GM19468 (cell line): Measurements from ENCODE around the gene PPFIA2.

Source experiments
- ATAC-seq: cut with Tn5 transposase; IDR thresholded peaks from one replicate; pipeline ENCODE4 v1.9.1; 2021; ENCODE audit warnings: mild to moderate bottlenecking, moderate library complexity, moderate number of reproducible peaks; ENCODE audit not compliant: unreplicated experiment; ENCODE audit errors: extremely low read depth

Gene PPFIA2

DNA sequence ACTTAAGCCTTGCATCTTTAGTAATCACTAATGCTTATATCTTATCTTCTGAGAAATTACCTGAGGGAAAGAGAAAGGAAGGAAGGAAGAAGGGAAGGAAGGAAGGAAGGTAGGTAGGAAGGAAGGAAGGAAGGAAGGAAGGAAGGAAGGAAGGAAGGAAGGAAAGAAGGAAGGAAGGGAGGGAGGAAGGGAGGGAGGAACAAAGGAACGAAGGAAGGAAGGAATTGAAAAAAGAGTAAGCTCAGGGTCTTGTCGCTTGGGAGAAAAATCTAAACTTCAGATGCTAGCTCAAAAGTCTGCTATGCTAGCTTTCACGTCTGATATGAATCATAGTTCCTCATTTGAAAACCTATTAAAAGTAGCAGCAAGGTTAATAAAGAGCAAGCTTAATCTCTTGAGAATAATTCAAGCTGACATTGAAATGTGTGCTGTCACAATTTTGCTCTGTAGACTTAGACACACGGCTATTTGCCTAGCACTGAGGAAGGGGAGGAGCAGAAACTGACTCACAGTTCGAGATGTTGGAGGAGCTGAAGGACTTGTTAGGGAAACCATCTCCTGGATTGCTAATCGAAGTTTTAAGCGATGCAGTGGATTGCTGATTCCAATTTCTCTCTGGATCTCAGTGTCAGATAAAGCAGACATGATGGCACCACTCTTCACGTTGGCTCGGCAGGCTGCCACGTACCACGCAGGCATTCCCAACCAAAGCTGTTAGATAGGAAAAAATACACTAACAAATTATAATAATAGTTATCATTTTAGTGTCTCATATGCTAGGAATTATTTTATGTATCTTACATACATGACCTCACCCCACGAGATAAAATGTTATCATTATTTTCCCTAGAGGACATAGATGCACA is 464.6 kb downstream of the PPFIA2 start:
- ATAC-seq = no peak

DNA sequence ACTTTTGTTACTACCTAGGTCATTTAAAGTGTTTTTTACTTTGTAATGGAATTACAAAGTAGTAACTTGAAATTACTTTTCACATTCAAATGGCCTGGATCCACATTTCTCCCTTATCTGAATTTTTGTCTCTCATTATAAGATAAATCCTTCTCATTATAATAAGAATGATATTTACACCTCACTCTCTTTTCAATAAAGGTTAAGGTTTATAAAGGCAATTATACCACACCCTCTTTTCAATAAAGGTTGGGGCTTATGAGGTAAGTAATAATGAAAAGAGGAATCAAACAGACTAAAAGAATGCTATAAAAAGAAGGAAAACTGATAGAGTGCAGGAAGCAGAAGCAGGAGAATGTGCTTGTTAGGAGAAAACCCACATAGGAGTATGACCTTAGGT is 470.5 kb downstream of the PPFIA2 start:
- ATAC-seq = no peak

DNA sequence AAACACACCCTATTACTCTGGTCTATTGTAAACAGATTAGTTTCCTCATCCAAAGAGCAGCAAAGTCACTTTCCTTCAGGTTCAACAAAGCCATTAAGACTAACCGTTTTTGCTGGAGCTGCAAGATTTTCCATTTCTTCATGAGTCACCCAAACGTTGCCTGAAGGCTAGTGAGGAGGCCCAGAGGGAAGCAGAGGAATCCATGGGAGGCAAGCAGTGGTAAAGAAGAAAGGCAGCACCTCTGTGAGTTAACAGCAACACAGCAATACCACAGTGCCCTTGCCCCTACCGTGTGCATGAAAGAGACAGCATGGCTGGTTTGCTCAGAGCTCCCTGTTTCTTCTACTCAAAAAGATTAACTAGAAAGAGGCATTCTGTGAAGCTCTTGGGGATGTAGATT is 475.0 kb downstream of the PPFIA2 start:
- ATAC-seq = no peak

DNA sequence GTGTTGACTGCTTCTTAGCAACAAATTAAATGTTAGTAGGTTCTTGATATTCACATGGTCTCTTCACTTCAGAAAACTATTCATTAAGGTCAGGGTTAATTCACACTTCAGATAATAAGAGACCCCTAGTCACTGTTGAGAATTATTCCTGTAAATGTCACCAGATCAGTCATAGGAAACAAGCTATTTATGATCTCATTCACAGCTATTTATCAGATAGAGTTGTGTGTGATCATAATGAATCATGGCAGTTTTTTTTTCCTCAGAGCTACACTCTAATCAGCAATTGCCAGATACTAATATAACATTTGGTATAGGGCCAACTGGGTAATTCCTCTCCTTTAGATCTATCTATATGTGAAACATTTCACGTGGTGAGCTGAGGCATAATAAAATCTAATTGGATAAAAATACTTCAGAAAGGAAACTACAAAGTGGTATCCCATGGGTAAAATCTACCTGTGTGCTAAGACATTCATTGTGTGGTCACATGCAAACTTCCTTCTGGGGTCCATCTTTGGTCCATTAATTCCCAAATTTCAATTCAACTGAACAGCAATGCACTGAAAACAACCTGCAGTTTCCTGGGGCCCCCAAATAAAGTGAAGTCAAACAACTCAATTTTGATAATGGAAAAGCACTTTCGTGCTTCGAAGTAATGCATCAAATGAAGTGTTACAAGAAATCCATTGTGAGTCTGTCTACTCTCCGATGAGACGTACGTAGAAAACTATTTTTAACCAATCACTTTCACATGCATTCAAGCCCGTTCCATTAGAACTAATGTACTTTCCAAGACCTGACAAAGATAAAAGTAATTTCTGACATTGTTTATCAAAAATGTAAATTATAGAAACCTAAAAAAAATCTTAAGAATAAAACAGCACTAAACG is 484.3 kb downstream of the PPFIA2 start:
- no peak for ATAC-seq

DNA sequence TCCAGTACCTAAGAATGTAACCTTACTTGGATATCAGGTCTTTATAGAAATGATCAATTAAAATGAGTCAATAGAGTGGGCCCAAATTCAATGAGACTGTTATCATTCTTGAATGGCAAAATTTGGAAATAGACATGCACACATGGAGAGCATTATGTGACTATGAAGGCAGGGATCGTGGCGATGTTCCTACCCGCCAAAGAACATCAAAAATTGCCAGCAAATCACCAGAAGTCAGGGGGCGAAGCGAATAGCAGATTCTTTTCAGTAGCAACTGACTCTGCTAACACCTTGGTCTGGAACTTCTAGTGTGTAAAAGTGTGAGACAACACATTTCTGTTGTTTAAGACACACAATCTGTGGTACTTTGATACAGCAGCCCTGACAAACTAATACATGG is 488.8 kb downstream of the PPFIA2 start:
- ATAC-seq = no peak

DNA sequence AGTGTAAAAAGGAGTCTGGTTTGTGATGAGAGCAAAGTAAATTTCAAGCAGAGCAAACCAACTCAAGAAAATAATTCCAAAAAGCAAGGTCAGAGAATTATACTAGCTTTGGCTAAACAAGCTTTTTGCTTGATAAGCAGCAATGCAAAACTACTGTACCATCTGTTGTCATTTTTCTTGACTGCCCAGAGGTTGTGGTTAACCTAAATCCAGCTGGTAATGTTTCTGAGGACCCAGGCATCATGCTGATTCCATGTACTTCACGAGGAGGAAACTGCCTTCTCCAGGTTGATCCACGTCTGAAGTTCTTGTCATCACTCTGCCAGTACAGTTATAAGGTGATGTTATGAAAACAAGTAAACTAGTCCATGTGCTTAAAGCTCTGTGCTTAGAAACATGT is 496.1 kb downstream of the PPFIA2 start:
- no peak for ATAC-seq

DNA sequence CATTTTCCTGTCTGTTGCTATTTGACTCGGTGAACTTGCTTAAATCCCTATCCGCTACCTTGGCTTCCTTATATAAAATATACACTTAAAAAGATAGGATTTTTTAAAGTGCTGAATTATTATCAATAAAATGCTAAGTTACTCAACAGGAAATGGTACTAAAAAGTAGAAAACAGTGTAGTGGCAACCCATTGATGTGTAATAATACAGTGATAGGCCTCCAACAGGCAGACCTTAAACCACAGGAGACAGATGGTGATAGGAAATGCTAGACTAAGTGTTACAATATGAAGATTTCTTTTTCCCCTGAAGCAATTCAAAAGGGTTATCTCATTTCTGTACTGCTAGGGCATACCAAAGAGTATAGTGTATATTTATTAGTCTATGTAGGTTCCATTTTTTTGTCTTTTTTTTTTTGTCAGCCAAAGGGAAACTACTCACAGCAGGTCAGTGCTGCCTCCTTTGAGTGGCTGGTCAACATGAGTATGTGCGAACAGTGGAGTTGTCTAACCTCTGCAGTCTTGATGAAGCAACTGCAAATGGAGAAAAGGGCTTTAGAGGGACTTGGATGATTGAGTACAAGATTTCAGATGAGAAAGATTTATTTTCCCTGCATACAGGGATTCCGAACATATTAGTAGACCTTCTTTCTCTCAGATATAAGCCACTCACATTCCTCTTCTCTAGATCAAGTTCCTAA is 497.5 kb downstream of the PPFIA2 start:
- no peak for ATAC-seq

DNA sequence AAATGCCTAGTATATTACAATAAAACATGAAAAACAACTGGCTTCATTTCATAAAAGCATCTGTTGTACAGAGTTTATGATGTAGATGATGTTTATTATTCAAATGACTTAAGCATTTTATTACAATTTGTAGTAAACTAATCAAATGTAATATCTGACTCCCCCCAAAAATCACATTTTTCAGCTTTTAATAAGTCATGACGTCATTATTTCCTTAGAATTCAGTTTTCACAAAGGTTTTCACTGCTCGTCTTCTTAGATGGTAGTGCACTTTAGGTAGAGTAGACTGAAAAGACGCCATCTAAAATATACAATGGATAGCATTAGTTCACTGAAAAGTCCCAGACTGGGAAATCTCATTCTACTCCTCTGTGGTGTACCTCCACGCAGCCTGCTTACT is 499.8 kb downstream of the PPFIA2 start:
- ATAC-seq = no peak

DNA sequence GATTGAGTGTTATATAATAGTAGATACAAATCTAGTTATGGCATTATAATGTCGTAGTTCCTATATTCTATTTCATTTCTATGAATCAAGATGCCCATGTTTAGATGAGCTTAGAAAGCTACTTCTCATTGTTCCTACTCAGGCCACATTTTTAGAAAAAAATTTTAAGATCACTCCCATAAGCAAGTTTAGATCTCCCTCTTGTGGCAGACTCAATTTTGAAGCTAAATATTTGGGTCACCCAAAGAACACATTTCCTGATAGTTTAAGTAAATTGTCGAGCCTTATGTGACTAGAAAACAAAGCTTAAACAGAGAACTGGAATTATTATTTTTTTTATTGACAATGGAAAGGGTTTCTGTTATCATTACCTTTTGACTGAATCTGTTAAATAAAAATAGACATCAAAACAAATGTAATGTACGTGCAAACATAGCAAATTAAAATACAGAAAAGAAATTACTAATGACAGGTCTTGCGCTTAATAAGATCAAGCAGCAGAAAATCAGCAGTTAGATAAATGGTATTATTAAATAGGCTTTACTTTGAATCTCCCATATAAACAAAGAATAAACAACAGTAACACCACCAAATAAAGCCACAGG is 501.1 kb downstream of the PPFIA2 start:
- ATAC-seq = no peak

DNA sequence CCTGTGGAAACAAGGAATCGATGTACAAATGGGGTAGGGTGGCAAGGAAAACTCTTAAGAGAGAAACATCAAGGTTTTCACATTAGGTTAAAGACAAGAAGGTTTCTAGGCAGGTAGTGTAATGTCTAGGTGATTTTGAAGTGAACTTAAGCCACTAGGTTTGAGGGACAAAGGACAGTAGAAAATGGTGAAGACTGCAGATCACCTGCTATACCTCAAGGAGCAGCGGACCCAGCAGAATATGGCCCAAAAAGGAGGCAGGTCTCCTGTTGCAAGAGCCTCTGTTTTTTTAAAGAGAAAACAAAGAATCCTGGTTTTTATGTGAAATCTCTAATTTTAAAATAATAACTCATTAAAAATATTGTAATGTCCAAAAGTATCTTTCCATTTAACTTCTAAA is 503.2 kb downstream of the PPFIA2 start:
- no peak for ATAC-seq

DNA sequence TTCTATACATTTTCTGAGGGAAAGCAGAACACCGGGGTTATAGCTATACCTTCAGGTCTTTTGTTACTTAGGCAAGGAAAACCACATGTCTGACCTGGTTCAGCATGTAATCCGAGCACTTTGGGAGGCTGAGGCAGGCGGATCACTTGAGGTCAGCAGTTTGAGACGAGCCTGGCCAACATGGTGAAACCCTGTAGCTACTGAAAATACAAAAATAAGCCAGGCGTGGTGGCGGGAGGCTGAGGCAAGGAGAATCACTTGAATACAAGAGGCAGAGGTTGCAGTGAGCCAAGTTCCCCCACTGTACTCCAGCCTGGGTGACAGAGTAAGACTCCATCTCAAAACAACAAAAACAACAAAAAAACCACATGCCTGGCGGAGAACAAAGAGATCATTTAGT is 503.7 kb downstream of the PPFIA2 start:
- no peak for ATAC-seq

DNA sequence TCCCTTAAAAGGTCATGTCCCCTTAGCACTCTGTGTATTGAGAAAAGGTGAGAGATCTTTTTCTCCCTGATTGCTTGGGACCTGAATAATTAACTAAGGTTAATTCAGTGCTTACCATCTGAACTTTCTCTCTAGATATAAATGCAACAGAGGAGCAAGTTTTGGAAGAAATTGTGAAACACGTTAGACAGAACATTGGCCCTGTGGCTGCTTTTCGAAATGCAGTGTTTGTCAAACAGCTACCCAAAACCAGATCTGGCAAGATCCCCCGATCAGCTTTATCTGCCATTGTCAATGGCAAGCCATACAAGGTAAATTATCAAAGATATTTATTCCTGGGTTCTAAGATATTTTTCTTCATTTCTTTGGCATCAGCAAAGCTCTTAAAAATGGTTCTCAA is 505.8 kb downstream of the PPFIA2 start:
- ATAC-seq = no peak

DNA sequence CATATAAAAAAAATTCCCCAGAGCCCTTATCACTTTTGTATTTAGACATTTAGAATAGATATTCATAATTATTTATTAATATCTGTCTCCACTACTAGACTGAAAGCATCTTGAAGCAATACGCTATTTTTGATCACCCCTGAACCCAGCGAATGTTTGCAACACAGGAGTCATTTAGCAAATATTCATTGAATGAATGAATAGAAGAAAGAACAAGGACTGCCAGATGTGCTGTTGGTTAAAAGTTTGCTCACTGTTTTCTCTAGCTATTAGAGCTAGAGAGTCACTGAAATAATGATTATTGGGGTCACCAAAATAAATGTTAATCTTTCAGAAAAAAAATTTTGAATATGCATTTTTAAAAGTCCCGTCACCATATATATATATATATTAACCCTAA is 506.9 kb downstream of the PPFIA2 start:
- ATAC-seq = no peak

DNA sequence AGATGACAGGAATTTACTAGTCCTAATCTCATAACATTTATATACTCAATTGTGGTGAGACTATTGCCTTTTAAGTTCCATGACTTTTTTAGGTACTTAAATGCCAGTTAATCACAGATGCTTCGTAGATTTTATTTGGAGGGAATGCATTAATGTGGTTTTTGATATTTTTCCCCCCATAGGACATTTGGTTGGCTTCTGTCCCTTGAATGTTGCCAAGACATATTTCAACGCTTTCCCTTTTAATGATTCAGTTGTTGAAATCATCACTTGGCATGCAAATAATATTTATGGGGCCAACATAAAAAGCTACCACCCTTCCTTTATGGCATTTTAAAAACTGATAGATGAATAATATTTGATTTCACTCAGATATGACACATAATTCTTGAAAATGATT is 509.2 kb downstream of the PPFIA2 start:
- ATAC-seq = no peak

DNA sequence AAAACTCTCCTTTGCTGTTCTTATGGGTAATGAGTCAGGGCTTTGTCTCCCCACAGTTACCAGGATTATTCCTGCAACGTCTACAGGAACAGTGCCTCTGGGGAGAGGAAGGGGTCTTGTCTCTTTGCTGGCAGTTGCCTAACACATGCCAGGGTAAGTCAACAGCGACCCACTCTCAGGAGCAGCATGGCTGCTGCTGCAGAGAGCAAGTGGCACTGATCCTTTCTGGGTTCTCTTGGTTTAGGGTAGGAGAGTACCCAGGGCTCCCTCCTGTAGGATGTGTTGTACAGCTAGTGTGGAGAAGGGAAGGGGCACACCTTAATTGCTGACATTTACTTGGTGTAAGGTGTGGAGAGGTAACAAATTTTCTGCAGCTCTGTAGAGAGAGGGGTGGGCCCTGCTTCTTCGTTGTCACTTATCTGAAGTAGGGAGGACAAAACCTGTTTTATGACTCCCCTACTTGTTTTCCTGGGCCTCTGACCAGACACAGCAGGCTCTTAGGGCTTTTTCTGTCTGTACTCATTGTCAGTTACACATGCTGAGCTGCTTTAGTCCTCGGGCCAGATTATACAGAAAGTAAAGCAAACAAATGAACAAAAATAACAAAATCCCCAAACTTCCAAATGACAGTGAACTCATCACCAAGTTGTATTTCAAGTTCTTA is 513.1 kb downstream of the PPFIA2 start:
- no peak for ATAC-seq

DNA sequence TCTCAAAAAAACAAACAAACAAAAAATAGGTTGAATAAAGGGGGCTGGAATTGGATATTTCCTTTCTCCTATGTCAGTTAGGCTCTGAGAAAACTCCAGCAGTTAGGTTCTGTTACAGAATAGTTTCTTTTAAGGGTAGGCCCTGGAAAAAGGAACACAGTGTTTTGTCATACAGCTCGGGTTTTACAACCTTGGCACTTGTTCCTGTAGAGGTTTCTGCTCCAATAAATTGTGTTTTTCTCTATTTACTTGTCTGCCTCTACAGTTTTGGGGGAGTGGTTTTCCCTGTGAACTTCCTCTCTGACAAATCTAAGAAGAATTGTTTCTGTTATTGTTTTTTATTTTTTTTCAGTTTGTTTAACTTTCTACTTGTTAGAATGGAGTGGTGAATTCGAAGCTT is 513.7 kb downstream of the PPFIA2 start:
- ATAC-seq = no peak

DNA sequence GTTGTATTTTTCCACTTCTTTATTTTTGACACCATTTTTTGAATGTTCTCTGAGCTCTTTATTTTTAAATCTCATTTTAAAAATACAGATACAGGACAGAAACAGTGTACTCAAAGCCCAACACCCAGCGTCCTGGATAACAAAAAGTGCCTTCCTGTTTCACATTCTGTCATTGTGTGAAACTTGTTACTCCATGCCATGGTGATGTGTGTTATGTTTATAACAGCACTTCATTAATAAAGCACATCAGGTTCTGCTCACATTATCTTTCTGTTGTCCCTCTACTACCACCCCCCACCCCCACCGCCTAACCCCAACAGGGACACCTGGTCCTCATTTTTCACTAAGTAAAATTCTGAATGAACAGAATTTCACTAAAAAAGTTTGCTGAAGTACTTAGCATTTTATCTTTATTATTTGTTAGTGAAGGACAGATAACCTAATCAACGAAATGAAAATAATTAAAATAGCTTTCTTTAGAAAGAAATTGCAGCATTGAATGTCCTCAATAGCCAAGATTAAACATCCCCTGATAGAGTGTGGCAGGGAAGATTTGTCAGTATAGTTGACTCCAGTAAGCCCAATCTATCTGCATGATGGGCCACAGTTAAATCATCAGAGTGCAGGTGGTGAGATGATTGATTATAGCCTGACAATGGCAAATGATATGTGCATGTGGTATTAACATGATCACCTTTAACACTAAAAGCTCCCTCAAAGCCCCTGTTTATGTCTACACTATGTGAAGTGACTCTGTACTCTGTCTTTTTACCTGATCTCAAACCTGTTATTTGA is 527.4 kb downstream of the PPFIA2 start:
- no peak for ATAC-seq

DNA sequence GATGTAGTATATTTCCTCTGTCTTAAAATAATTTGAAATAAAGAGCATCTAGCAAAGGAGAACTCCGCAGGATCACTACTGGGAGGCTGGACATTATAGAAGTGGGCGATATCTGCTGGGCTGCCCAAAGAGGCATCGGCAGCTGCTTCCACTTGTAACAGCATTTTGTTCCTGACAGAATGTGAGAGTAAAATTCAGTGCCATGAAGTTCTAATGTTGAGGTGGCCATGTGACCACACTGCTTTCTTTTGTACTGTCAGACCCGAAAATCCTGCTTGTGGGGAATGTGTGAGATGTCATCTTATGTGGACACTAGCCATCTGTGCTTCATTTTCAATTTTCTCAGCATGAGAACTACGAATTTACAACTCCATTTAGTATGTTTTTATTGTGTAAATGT is 529.4 kb downstream of the PPFIA2 start:
- no peak for ATAC-seq

DNA sequence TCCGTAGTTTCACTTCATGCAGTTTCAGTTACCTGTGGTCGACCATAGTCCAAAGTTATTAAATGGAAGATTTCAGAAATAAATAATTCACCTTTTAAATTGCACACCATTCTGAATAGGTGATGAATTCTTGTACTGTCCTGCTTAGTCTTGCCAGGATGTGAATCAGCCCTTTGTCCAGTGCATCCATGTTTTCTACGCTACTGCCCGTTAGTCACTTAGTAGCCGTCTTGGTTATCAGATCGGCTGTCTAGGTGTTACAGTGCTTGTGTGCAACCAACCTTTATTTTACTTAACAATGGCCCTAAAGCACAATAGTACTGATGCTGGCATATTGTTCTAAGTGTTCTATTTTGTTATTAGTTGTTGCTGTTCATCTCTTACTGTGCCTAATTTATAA is 534.5 kb downstream of the PPFIA2 start:
- no peak for ATAC-seq
